Measurements from ENCODE around the gene CALHM3. TPM values are rescaled to one million over a fixed set of nuclear protein-coding genes. Genes with fewer than 3 reads are reported as not detected.

CALHM3 gene
- total and polyA plus RNA-seq, 2 of the 13 experiments (the other 11 are each of a cell fraction or from before 2014, with no cell fraction given): not detected

DNA sequence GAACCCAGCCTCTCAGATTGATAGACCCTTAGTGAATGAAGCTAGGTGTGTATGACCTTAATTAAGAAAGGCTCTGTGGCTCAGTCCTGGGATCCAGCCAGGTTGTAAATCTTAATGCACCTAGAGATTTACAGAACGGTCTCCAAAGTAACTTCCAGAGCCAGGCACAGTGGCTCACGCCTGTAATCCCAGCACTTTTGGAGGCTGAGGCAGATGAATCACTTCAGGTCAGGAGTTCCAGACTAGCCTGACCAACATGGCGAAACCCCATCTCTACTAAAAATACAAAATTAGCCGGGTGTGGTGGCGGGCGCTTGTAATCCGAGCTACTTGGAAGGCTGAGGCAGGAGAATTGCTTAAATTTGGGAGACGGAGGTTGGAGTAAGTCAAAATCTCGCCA lies 51.2 kb downstream of the CALHM3 start (continued):
- TF ChIP-seq SMAD9 (CRISPR knock-in tag; IDR thresholded peaks at IDR 0.05) (no peak), LCORL (IDR thresholded peaks at IDR 0.05) (no peak), LCORL (CRISPR knock-in tag; IDR thresholded peaks at IDR 0.05) (no peak)

DNA sequence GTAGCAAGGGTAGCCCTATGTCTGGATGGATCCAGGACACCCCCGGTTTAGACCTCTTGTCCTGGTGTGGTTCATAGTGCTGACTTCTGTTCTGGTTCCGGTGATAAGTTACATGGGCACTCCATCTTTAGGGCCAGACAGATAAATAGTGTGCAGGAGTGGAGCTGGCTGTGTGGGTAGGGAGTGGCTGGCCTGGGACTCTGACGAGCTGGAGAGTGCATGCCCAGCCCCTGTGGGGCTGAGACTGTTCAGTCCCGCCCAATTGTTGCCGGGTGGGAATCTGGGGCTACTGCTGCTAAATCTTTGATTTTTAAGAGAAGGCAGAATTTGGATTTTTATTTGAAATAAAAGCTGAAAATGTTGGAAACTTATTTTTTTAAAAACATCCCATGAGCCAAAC lies 55.3 kb downstream of the CALHM3 start:
- TF ChIP-seq AGO2 (optimal IDR thresholded peaks at IDR 0.05; ENCODE audit: low read depth, low read length): no peak
- TF ChIP-seq MIXL1 (CRISPR knock-in tag; IDR thresholded peaks at IDR 0.05): no peak
- no peak for TF ChIP-seq ZNF432 (CRISPR knock-in tag; IDR thresholded peaks at IDR 0.05; ENCODE audit: borderline replicate concordance)
- TF ChIP-seq CREM (IDR thresholded peaks at IDR 0.05): no peak
- no peak for TF ChIP-seq CREM (CRISPR knock-in tag; IDR thresholded peaks at IDR 0.05)
- TF ChIP-seq SAP130 (CRISPR knock-in tag; IDR thresholded peaks at IDR 0.05; ENCODE audit: low read depth): no peak
- no peak for TF ChIP-seq GMEB1 (CRISPR knock-in tag; IDR thresholded peaks at IDR 0.05; ENCODE audit: borderline replicate concordance)
- no peak for TF ChIP-seq RELA (CRISPR knock-in tag; IDR thresholded peaks at IDR 0.05)
- TF ChIP-seq KDM2A (CRISPR knock-in tag; IDR thresholded peaks at IDR 0.05; ENCODE audit: borderline replicate concordance, low read depth): no peak
- no peak for TF ChIP-seq SOX13 (IDR thresholded peaks at IDR 0.05)
- TF ChIP-seq SOX13 (CRISPR knock-in tag; conservative IDR thresholded peaks at IDR 0.05 in 1 of 2, IDR thresholded peaks at IDR 0.05 in 1 of 2): no peak
- no peaks in the 10 kb centered on the region for H3K9me3 ChIP-seq (ENCODE audit: low read length)
- H3K4me1 ChIP-seq (ENCODE audit: insufficient read depth, low read length): peaks cover 10% of the 10 kb centered on the region; the same call in 1 of the 2 replicates
- FAIRE-seq (no peak), DNase-seq (ENCODE audit: low spot score) (no peak), ATAC-seq (no peak)
- no peak overlapping the region for H3K4me3 ChIP-seq (replicated peaks in 1 of 3; ENCODE audit: insufficient read depth in 1 of 3, low read depth in 2 of 3, low read length in 3 of 3)
- no peak overlapping the region for H3K27ac ChIP-seq (ENCODE audit: extremely low read length, insufficient read depth, low read length)
- CTCF ChIA-PET (ENCODE audit: low intra/inter-chr PET ratio, low total read pairs): no interaction called here
- no peaks in the 10 kb centered on the region for H4K20me1 ChIP-seq (ENCODE audit: insufficient read depth, low read length)
- no peak overlapping the region for H2AFZ ChIP-seq (ENCODE audit: low read length)
- BruUV-seq (replicated peaks): no TSS peak
- no peaks in the 10 kb centered on the region for H3K79me2 ChIP-seq (ENCODE audit: insufficient read depth, low read length)
- 99% methylated on average over 5 of the region's 5 CpGs for WGBS (ENCODE audit: low lambda C conversion rate)
- intact Hi-C loops (cut with micrococcal nuclease; ENCODE audit: unreplicated experiment) (no loop called here), in situ Hi-C loops (cut with HindIII; ENCODE audit: extremely low pct_ligation_motif_present, low pct_unique_long_range_greater_than_20kb) (no loop called here)
- no peaks in the 10 kb centered on the region for H3K27me3 ChIP-seq (ENCODE audit: control insufficient read depth in 1 of 2, insufficient read depth in 2 of 2, low read length in 2 of 2)
- H3K9ac ChIP-seq (ENCODE audit: insufficient read depth, low read depth, low read length): no peak overlapping the region
- peaks cover 42 to 81% of the 10 kb centered on the region in 2 experiments for H3K36me3 ChIP-seq (replicated peaks in 1 of 2; ENCODE audit: control insufficient read depth in 1 of 2, insufficient read depth in 2 of 2, low read length in 2 of 2)
- no peak overlapping the region for H3K4me2 ChIP-seq (ENCODE audit: low read depth, low read length)
- POLR2A ChIA-PET: no interaction called here

Other genes starting within 250 kb of the CALHM3 start
- gene RPEL1, start 233.4 kb downstream of the CALHM3 start, total RNA-seq (2016; rRNA removed; fragmentation: Illumina TruSeq; extraction: Trizol): 0.04 and 0.10 TPM in 2 replicates
- 0.07 and 0.10 TPM in 2 replicates for gene RPEL1, start 233.4 kb downstream of the CALHM3 start, polyA plus RNA-seq (2011; rRNA removed)
- 0.04 TPM in 1 of 2 replicates, not detected in the other for gene INA, start 202.1 kb downstream of the CALHM3 start, total RNA-seq (2016; rRNA removed; fragmentation: Illumina TruSeq; extraction: Trizol)
- 0.05 and 0.13 TPM in 2 replicates for gene INA, start 202.1 kb downstream of the CALHM3 start, polyA plus RNA-seq (2011; rRNA removed)
- gene PCGF6, start 128.1 kb downstream of the CALHM3 start, total RNA-seq (2016; rRNA removed; fragmentation: Illumina TruSeq; extraction: Trizol): 19.4 and 24.7 TPM in 2 replicates
- gene PCGF6, start 128.1 kb downstream of the CALHM3 start, polyA plus RNA-seq (2011; rRNA removed): 4.5 and 5.2 TPM in 2 replicates
- 8.7 and 13.6 TPM in 2 replicates for gene TAF5, start 111.3 kb downstream of the CALHM3 start, total RNA-seq (2016; rRNA removed; fragmentation: Illumina TruSeq; extraction: Trizol)
- gene TAF5, start 111.3 kb downstream of the CALHM3 start, polyA plus RNA-seq (2011; rRNA removed): 2.6 and 3.8 TPM in 2 replicates
- gene ATP5MK, start 82.8 kb downstream of the CALHM3 start, total RNA-seq (2016; rRNA removed; fragmentation: Illumina TruSeq; extraction: Trizol): 517 and 673 TPM in 2 replicates
- gene ATP5MK, start 82.8 kb downstream of the CALHM3 start, polyA plus RNA-seq (2011; rRNA removed): 276 and 312 TPM in 2 replicates
- gene PDCD11, start 82.6 kb downstream of the CALHM3 start, total RNA-seq (2016; rRNA removed; fragmentation: Illumina TruSeq; extraction: Trizol): 40.3 and 52.8 TPM in 2 replicates
- gene PDCD11, start 82.6 kb downstream of the CALHM3 start, polyA plus RNA-seq (2011; rRNA removed): 12.8 and 17.7 TPM in 2 replicates
- not detected in 2 replicates for gene CALHM2, start 26.9 kb downstream of the CALHM3 start, total RNA-seq (2016; rRNA removed; fragmentation: Illumina TruSeq; extraction: Trizol)
- gene CALHM2, start 26.9 kb downstream of the CALHM3 start, polyA plus RNA-seq (2011; rRNA removed): 0.15 TPM in 1 of 2 replicates, not detected in the other
- 0.04 TPM in 1 of 2 replicates, not detected in the other for gene CALHM1, start 20.3 kb downstream of the CALHM3 start, total RNA-seq (2016; rRNA removed; fragmentation: Illumina TruSeq; extraction: Trizol)
- not detected in 2 replicates for gene CALHM1, start 20.3 kb downstream of the CALHM3 start, polyA plus RNA-seq (2011; rRNA removed)
- not detected in 2 replicates for gene NEURL1, start 14.5 kb upstream of the CALHM3 start, total RNA-seq (2016; rRNA removed; fragmentation: Illumina TruSeq; extraction: Trizol)
- gene NEURL1, start 14.5 kb upstream of the CALHM3 start, polyA plus RNA-seq (2011; rRNA removed): 0.01 TPM in 1 of 2 replicates, not detected in the other